Activated T-cell treated with anti-CD3 and anti-CD28 coated beads, Interleukin-2, amount 50 U/mL, for 4 hours (primary cell): ENCODE results near the gene SLC5A10. TPM values are rescaled to one million over a fixed set of nuclear protein-coding genes. Genes with fewer than 3 reads are reported as not detected.

Experiments
- ATAC-seq, 2 donors: fragments of 200-7000 bp; cut with Tn5 transposase; one replicate each; pipeline ENCODE4 v1.10.0; 2021
- DNase-seq: peaks from one replicate; pipeline ENCODE4 v3.0.0-alpha.2; 2020
- H3K27me3 Mint-ChIP-seq: one replicate; pipeline ENCODE4 v1.8.0; 2021; ENCODE audit warnings: low read depth, mixed read lengths
- H3K36me3 Mint-ChIP-seq: one replicate; pipeline ENCODE4 v1.8.0; 2022; ENCODE audit warnings: mixed read lengths; ENCODE audit not compliant: insufficient read depth
- H3K4me1 Mint-ChIP-seq: one replicate; pipeline ENCODE4 v1.8.0; 2021; ENCODE audit warnings: low read depth, mixed read lengths
- H3K4me3 Mint-ChIP-seq: one replicate; pipeline ENCODE4 v1.8.0; 2021; ENCODE audit warnings: mild to moderate bottlenecking, moderate library complexity, mixed read lengths
- H3K9me3 Mint-ChIP-seq: one replicate; pipeline ENCODE4 v1.8.0; 2021; ENCODE audit warnings: mixed read lengths
- total RNA-seq, 3 donors: library from RNA; stranded (reverse); gene quantifications; one replicate each; pipeline ENCODE4 v1.2.1, GENCODE V29; 2021

SLC5A10 gene
- total RNA-seq, 3 donors from 2014 or later = not detected

- ATAC-seq (peak in 1 of 2 donors; percentile 59), DNase-seq (no peak)
- Mint-ChIP-seq H3K4me1 (peaks cover 12% of the 10 kb centered on the region), H3K27me3 (no peaks in the 10 kb centered on the region), H3K9me3 (no peaks in the 10 kb centered on the region), H3K4me3 (no peak overlapping the region), H3K36me3 (peaks cover 19% of the 10 kb centered on the region)
Measured at GRCh38 chr17:18932360-18933055, 19.5 kb upstream of the SLC5A10 start.

GRCh38 chr17:18933102-18934058, 18.6 kb upstream of the SLC5A10 start:
- H3K36me3 Mint-ChIP-seq = peaks cover 16% of the 10 kb centered on the region
- no peak overlapping the region for H3K4me3 Mint-ChIP-seq
- H3K27me3 Mint-ChIP-seq = no peaks in the 10 kb centered on the region
- ATAC-seq (no peak), DNase-seq (no peak)
- H3K4me1 Mint-ChIP-seq = peaks cover 12% of the 10 kb centered on the region
- no peaks in the 10 kb centered on the region for H3K9me3 Mint-ChIP-seq

GRCh38 chr17:18937981-18938691, 13.8 kb upstream of the SLC5A10 start:
- H3K27me3 Mint-ChIP-seq = peaks cover 3% of the 10 kb centered on the region
- no peaks in the 10 kb centered on the region for H3K9me3 Mint-ChIP-seq
- no peaks in the 10 kb centered on the region for H3K36me3 Mint-ChIP-seq
- ATAC-seq (no peak), DNase-seq (no peak)
- no peak overlapping the region for H3K4me3 Mint-ChIP-seq
- H3K4me1 Mint-ChIP-seq = peaks cover 8% of the 10 kb centered on the region

GRCh38 chr17:18938692-18939023, 13.3 kb upstream of the SLC5A10 start:
- peaks cover 3% of the 10 kb centered on the region for H3K27me3 Mint-ChIP-seq
- peaks cover 3% of the 10 kb centered on the region for H3K4me1 Mint-ChIP-seq
- no peak for DNase-seq
- H3K9me3 Mint-ChIP-seq = no peaks in the 10 kb centered on the region
- no peaks in the 10 kb centered on the region for H3K36me3 Mint-ChIP-seq
- no peak for ATAC-seq
- H3K4me3 Mint-ChIP-seq = no peak overlapping the region

- H3K9me3 Mint-ChIP-seq = no peaks in the 10 kb centered on the region
- peaks cover 6% of the 10 kb centered on the region for H3K27me3 Mint-ChIP-seq
- no peaks in the 10 kb centered on the region for H3K36me3 Mint-ChIP-seq
- DNase-seq (no peak), ATAC-seq (no peak)
- H3K4me1 Mint-ChIP-seq = peaks cover 6% of the 10 kb centered on the region
- H3K4me3 Mint-ChIP-seq = no peak overlapping the region
Measured at GRCh38 chr17:18944646-18945045, 7.3 kb upstream of the SLC5A10 start.

- Mint-ChIP-seq H3K9me3 (no peaks in the 10 kb centered on the region), H3K27me3 (peaks cover 3% of the 10 kb centered on the region), H3K4me3 (no peak overlapping the region), H3K4me1 (peaks cover 3% of the 10 kb centered on the region), H3K36me3 (no peaks in the 10 kb centered on the region)
- ATAC-seq (no peak), DNase-seq (no peak)
Measured at GRCh38 chr17:18946536-18946935, 5.4 kb upstream of the SLC5A10 start.

GRCh38 chr17:18947866-18948265, 4.1 kb upstream of the SLC5A10 start:
- H3K4me1 Mint-ChIP-seq = peaks cover 3% of the 10 kb centered on the region
- ATAC-seq = no peak
- H3K9me3 Mint-ChIP-seq = no peaks in the 10 kb centered on the region
- DNase-seq = no peak
- H3K36me3 Mint-ChIP-seq = no peaks in the 10 kb centered on the region
- H3K27me3 Mint-ChIP-seq = peaks cover 3% of the 10 kb centered on the region
- H3K4me3 Mint-ChIP-seq = no peak overlapping the region

GRCh38 chr17:18948476-18949006, 3.4 kb upstream of the SLC5A10 start:
- peaks cover 3% of the 10 kb centered on the region for H3K27me3 Mint-ChIP-seq
- DNase-seq = no peak
- no peaks in the 10 kb centered on the region for H3K36me3 Mint-ChIP-seq
- no peaks in the 10 kb centered on the region for H3K9me3 Mint-ChIP-seq
- H3K4me1 Mint-ChIP-seq = peaks cover 6% of the 10 kb centered on the region
- H3K4me3 Mint-ChIP-seq = no peak overlapping the region
- ATAC-seq = no peak

GRCh38 chr17:18949566-18949965, 2.4 kb upstream of the SLC5A10 start:
- H3K4me1 Mint-ChIP-seq = peaks cover 14% of the 10 kb centered on the region

GRCh38 chr17:18950346-18950745, 1.6 kb upstream of the SLC5A10 start:
- Mint-ChIP-seq H3K36me3 (no peaks in the 10 kb centered on the region), H3K27me3 (peaks cover 3% of the 10 kb centered on the region), H3K9me3 (no peaks in the 10 kb centered on the region), H3K4me1 (peaks cover 18% of the 10 kb centered on the region), H3K4me3 (no peak overlapping the region)
- ATAC-seq = no peak
- DNase-seq = no peak

More at GRCh38 chr17:18949566-18949965, 2.4 kb upstream of the SLC5A10 start:
- no peaks in the 10 kb centered on the region for H3K36me3 Mint-ChIP-seq
- ATAC-seq (no peak), DNase-seq (no peak)
- peaks cover 3% of the 10 kb centered on the region for H3K27me3 Mint-ChIP-seq
- no peaks in the 10 kb centered on the region for H3K9me3 Mint-ChIP-seq
- no peak overlapping the region for H3K4me3 Mint-ChIP-seq

GRCh38 chr17:18950944-18951905, 740 bp upstream of the SLC5A10 start:
- no peaks in the 10 kb centered on the region for H3K9me3 Mint-ChIP-seq

GRCh38 chr17:18953231-18953728, 1.3 kb downstream of the SLC5A10 start:
- Mint-ChIP-seq H3K4me3 (peak overlapping the region; percentile 42), H3K4me1 (peaks cover 35% of the 10 kb centered on the region), H3K36me3 (no peaks in the 10 kb centered on the region), H3K27me3 (no peaks in the 10 kb centered on the region), H3K9me3 (no peaks in the 10 kb centered on the region)
- DNase-seq (no peak), ATAC-seq (no peak)

More at GRCh38 chr17:18950944-18951905, 740 bp upstream of the SLC5A10 start:
- Mint-ChIP-seq H3K27me3 (peaks cover 3% of the 10 kb centered on the region), H3K36me3 (no peaks in the 10 kb centered on the region), H3K4me3 (no peak overlapping the region), H3K4me1 (peaks cover 24% of the 10 kb centered on the region)
- ATAC-seq (no peak), DNase-seq (no peak)

GRCh38 chr17:18954321-18954720, 2.4 kb downstream of the SLC5A10 start:
- Mint-ChIP-seq H3K9me3 (no peaks in the 10 kb centered on the region), H3K4me3 (no peak overlapping the region), H3K36me3 (no peaks in the 10 kb centered on the region), H3K27me3 (no peaks in the 10 kb centered on the region), H3K4me1 (peaks cover 35% of the 10 kb centered on the region)
- DNase-seq = no peak
- no peak for ATAC-seq
